OCI-LY3 (cell line): ENCODE measurements around the gene ENPEP.

ENCODE experiments used
- EZH2phosphoT487 ChIP-seq: fragments of 200-600 bp; shearing (Covaris generic); IDR thresholded peaks from 2 replicates; pipeline ENCODE4 v1.6.1; 2018; ENCODE audit warnings: antibody characterized with exemption, mixed run types, low read depth
- TF ChIP-seq, protein P1 (sequence below): fragments of 200-600, 300-600 bp; sonication (generic); IDR thresholded peaks from 2 replicates; pipeline ENCODE4 v1.5.1; 2014; ENCODE audit warnings: antibody characterized with exemption, low read length, low read depth

DNA sequence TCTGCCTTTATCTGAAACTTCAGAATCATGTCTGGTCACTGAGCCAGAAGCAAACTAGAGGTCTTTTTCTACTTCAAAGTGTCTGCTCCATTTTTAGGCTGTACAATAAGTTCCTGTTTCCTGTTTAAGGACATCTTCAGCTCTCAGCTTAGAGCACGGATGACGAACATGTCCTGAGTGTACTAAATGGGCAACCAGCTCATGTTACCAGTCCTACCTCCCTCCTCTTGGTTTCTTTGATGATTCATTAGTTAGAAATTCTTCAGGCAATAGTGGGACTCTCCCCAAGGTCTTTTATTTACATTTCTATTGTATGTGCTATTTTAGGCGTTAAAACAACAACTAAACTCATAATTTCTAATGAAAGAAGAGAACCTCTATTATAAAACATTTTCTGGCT lies 58.0 kb downstream of the ENPEP start:
- TF ChIP-seq, protein P1, sequence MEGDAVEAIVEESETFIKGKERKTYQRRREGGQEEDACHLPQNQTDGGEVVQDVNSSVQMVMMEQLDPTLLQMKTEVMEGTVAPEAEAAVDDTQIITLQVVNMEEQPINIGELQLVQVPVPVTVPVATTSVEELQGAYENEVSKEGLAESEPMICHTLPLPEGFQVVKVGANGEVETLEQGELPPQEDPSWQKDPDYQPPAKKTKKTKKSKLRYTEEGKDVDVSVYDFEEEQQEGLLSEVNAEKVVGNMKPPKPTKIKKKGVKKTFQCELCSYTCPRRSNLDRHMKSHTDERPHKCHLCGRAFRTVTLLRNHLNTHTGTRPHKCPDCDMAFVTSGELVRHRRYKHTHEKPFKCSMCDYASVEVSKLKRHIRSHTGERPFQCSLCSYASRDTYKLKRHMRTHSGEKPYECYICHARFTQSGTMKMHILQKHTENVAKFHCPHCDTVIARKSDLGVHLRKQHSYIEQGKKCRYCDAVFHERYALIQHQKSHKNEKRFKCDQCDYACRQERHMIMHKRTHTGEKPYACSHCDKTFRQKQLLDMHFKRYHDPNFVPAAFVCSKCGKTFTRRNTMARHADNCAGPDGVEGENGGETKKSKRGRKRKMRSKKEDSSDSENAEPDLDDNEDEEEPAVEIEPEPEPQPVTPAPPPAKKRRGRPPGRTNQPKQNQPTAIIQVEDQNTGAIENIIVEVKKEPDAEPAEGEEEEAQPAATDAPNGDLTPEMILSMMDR: no peak
- no peak for TF ChIP-seq EZH2phosphoT487
